Cardiac fibroblast (primary cell): Measurements from ENCODE around the gene CLDN9.

Source experiments
- DNase-seq, 2 donors: peaks; one replicate each; pipeline versions ENCODE4 v3.0.0 to v3.0.0-alpha.2; 2010; ENCODE audit warnings: low read depth in 2 of 2
- H3K4me3 ChIP-seq, 2 donors: replicated peaks in 1 of 2; 1 replicate in 1 of 2; 2 replicates in 1 of 2; pipeline ENCODE4 v1.5.1; 2011; ENCODE audit warnings: low read depth in 2 of 2, low read length in 2 of 2, mild to moderate bottlenecking in 2 of 2, moderate library complexity in 1 of 2
- CTCF ChIP-seq: IDR thresholded peaks from one replicate; pipeline ENCODE4 v1.5.1; 2011; ENCODE audit warnings: low read depth, mild to moderate bottlenecking, low read length, inconsistent platforms

The CLDN9 gene

GRCh38 chr16:2981177-2981898, 31.4 kb upstream of the CLDN9 start:
- DNase-seq: peak in 1 of 2 donors; percentile 23
- peak overlapping the region in 1 of 2 donors; percentile 71 for H3K4me3 ChIP-seq
- no peak for TF ChIP-seq CTCF

GRCh38 chr16:2981899-2982250, 30.8 kb upstream of the CLDN9 start:
- no peak overlapping the region for H3K4me3 ChIP-seq
- TF ChIP-seq CTCF: no peak
- DNase-seq: no peak

GRCh38 chr16:2982402-2982801, 30.3 kb upstream of the CLDN9 start:
- no peak for DNase-seq
- no peak overlapping the region for H3K4me3 ChIP-seq
- no peak for TF ChIP-seq CTCF

- H3K4me3 ChIP-seq: peak overlapping the region; percentile 13 to 33
- peak; percentile 74 to 82 for DNase-seq
- TF ChIP-seq CTCF: peak; percentile 44
Measured at GRCh38 chr16:2983706-2984136, 29.0 kb upstream of the CLDN9 start.

GRCh38 chr16:2985462-2985861, 27.3 kb upstream of the CLDN9 start:
- no peak for DNase-seq
- TF ChIP-seq CTCF: no peak
- H3K4me3 ChIP-seq: no peak overlapping the region

GRCh38 chr16:2985893-2986355, 26.8 kb upstream of the CLDN9 start:
- no peak for DNase-seq
- TF ChIP-seq CTCF: no peak
- no peak overlapping the region for H3K4me3 ChIP-seq
